Kidney glomerular epithelial cell (primary cell): ENCODE results near the gene GPR137C.

Source experiments
- DNase-seq: peaks from one replicate; lab custom pipeline; 2025; lab: John Stamatoyannopoulos, UW

Gene GPR137C, protein sequence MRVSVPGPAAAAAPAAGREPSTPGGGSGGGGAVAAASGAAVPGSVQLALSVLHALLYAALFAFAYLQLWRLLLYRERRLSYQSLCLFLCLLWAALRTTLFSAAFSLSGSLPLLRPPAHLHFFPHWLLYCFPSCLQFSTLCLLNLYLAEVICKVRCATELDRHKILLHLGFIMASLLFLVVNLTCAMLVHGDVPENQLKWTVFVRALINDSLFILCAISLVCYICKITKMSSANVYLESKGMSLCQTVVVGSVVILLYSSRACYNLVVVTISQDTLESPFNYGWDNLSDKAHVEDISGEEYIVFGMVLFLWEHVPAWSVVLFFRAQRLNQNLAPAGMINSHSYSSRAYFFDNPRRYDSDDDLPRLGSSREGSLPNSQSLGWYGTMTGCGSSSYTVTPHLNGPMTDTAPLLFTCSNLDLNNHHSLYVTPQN

DNA sequence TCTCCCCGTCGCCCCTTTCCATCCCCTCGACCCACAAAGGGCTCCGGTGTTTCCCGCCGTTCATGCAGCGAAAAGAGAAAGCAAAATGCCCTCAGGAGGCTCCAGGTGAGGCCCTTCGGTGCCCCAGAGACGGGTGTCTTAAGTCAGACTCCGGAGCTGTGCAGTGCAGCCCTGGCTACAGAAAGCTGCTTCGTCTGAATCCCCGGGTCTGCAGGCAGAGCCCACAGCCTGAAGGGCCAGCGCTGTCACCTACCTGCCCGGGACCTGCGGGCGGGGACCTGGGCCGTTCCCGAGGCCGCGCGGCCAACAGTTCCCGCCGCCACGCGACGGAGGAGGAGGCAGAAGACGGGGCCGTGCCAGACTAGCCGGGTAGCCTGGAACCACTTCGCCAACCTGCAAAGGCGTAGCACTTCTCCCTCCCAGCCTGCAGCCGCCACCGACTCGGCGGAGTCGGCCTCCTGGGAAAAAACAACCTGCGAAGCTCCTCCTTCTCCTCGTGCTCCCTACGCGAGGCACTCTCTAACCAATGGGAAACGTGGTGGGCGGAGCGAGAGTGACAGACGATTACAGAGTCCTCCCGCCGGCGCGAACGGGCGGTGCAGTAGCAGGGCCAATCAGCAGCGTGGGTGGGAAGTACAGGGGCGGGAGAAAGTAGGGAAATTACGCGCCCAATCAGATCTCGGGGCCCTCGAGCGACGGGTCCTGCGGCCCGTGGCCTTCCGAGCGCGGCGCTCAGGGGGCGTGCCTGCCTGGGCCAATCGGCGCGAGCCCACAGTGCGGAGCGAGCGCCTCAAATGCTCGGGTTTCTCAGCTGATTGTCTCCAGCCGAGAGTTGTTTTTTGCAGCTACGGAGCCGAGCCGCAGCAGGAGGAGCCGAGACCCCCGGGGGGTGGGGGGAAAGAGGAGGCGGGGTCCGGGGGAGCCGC is at the start of gene GPR137C, which contains the start of gene TXNDC16:
GPR137C (plus strand) TSS at position 774 of the 926 bp plus-strand sequence. CDS start 312 bp downstream, outside the sequence.
TXNDC16 (minus strand) TSS at position 443 of the 926 bp plus-strand sequence. CDS start 8,948 bp downstream, outside the sequence.
- DNase-seq, result peak; percentile 99

DNA sequence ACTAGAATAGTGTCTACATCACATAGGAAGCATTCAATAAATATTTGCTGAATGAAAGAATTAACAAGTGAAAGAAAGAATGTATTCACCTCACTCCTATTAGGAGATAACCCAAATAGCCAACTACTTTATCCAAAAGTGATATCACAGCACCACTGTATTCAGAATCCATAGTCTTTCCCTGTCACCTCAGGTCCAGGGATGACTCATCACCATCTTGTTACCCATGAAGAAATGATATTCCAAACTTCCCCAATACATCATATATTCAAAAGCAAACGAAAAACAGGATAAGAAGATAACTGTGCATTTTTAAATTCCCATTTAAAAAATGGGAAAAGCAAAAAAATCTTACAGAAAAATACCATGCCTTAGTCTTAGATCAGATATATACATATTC is 39.4 kb upstream of the GPR137C start:
- no peak for DNase-seq

DNA sequence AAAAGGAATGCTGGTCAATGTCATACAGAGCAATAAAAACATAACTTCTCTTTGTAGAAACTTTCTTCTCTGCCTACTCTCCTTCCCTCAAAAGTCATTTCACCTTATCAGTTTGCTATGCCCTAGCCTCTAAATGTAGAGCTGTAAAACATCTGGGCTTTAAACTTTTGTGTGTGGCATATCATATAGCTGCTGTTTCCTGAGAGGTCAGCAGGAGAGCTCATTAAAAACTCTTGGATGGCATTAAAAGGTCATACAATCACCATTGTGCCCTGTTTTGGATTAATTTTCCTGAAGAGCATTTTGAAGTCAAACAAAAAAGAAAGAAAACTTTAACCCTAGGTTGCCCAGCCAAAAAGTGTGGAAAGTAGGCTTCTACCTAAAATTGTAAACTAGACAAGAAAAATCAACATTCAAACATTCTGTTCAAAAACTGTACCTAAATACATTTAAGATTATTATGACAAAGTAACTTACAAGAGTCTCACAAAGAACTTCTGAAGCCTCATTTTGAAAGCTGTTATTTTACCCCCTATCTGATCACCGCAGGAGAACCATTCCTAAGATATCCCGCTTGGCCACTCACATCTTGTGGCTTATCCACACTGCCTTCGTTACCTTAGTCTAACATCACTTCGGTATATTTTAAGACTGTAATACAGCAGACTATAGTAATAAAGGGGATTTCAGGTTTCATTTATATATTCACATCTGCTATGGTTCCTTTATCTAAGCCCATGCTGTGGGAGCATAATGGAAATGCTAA is 38.4 kb upstream of the GPR137C start:
- no peak for DNase-seq

DNA sequence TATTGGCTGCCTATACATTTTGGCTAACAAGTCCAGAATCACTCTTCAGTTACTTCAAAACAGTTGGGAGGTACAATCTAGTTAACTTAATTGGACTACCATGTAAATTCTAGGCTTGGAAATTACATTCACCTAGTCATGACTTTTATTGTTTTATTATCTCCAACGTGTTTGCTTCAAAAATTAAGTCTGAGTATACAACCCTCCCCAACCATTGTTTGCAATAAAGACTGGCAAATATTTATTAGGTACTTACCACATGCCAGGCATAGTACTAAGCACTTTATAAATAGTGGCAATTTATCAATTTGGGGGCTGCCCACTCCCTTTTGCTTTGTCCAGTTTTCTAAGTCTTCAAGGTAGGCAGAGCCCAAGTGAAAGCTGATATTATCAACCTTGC is 30.6 kb upstream of the GPR137C start:
- no peak for DNase-seq

DNA sequence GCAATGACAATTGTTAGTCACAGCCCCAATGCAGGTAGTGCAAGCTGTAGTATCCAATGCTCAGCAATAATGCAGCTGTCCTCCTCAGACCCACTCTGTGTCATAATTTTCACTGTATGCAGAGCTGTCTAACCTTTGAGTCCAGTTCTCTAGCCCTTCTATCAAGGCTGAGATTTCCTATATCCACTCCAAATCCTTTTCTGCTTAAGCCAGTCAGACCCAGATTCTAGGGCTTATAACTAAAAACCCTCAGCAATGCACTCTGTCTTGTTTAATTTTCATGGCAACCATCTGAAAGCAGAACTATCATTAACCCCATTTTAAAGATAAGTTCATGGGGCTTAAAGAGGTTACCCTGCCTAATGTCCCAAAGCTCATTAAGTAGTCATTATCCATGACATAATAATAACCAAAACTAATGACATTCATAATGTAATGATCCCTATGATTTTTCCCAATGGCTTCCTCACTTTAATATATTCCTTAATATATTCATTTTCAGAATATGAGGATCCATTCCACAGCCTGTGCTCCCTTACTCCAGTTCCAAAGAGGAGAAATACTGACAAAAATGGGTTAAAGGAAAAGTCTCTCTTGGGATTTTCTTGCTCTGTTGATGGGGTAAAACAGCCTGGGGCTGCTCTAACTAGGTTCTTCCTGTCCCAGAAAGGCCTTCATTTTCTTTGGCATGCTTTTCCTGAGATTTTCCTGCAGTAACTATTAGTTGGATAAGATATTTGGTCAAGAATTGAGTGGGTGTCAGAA is 29.9 kb upstream of the GPR137C start:
- no peak for DNase-seq

DNA sequence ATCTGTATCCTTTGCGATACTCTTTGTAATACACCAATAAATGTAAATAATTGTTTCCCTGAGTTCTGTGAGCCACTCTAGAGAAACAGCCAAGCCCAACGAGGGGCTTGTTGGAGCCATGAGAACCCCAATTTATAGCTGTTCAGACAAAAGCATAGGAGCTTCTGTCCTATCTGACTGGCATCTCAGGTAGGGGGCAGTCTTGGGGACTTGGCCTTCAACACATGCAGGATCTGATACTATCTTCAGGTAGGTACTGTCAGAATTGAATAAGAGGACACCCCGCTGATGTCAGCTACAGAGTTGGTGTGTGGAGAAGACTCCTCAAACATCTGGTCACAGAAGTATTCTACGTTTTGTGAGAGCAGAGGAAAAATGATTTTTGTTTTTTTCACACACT is 25.6 kb upstream of the GPR137C start:
- DNase-seq, result no peak

DNA sequence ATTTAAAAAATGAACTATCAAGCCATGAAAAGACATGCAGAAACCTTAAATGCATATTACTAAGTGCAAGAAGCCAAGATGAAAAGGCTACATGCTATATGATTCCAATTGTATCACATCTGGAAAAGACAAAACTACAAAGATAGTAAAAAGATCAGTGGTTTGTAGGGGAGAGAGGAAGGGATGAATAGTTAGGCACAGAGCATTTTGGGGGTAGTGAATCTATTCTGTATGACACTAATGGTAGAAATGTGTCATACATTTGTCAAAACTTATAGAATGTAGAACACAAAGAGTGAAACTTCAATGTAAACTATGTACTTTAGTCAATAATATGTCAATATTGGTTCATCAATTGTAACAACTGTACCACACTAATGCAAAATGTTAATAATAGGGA is 21.2 kb upstream of the GPR137C start:
- no peak for DNase-seq

DNA sequence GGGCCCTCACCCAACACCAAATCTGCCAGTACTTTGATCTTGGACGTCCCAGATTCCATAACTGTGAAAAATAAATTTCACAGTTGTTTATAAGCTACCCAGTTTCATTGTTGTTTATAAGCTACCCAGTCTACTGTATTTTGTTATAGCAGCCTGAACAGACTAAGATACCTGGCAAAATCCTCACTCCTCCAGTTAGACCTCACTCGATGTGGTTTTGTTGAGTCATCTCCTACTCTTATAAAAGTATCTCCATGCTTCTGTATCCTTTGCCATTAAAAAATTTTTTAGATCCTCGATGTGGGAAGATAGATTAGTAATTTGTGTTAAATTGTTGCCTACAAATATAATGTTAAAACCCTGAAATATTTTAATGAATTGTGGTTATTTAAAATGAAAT is 16.4 kb upstream of the GPR137C start:
- no peak for DNase-seq

DNA sequence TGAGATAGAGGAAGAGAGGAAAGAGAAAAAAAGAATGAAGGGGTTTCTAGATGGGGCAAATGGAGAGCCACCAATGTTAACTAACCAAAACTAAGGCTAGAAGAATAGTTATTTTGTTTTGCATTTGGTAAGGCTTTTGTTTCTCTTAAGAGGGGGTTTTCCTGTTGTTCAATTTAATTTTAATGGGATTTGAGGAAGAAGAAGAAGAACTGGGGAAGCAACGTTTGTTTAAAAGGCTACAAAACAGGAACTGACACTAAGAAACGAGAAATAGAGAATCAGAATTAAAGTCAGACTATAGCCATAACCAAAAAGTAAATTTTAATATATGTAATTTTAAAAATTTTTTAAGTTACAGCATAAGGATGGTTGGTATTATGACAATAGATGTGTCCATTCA is 14.0 kb upstream of the GPR137C start:
- DNase-seq, result no peak

DNA sequence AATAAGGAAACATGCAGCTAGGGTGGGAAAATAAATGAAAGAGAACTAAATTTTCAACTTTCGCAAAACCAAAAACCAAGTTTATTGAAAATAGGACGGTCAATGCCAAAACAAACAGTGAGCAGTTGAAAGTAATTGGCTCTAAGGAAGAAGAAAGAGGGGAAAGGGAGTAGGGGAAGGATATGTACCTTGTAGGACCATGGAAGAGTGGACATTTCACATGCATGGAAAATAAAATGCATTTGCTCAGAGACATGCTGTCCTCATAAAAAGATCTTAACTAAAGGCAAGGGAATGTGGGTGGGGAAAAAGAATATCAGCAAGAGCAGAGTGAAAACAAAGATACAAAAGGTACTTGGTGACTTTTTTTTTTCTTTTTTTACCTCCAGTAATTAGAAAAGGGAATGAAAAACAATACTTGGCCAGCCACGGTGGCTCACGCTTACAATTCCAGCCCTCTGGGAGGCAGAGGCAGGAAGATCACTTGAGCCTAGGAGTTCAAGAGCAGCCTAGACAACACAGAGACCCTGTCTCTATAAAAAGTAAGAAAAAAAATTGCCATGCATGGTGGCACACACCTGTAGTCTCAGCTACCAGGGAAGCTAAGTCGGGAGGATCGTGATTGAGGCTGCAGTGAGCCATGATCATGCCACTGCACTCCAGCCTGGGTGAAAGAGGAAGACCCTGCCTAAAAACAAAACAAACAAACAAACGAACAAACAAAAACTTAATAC is 6.9 kb upstream of the GPR137C start:
- DNase-seq, result no peak

DNA sequence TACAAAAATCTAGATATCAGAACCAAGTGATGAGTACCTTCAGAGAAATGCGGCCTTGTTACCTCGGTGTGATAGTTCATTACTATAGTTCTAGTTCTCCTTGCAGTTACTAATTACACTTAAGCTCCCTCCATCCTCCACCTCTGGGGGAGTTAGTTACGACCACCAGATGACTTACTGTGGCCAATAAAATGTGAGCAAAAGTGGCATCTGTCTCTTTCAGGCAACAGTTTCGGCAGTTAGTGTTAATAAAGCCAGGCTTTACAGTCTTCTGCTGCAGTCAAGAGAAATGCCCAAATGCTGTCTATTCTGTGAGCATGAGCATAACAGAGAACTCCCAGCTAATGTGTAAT is 6.3 kb upstream of the GPR137C start:
- no peak for DNase-seq

DNA sequence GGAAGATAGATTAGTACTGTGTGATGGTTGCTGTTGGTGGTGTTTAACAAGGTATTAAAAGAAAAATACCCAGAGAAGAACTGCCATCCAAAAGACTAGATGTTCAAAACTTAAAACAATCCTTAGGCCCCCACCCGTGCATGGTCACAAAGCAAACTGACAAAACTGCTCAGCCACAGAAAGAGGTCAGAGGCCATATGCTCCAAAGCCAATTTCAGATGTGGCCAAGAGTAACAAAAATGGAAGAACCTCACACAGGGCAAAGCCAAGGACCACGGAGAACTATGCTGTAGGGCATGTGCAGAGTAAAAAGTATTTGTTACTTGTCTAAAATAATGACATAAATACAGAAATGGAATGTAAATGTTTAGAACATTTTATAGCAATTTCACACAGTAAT is 5.6 kb upstream of the GPR137C start:
- no peak for DNase-seq

DNA sequence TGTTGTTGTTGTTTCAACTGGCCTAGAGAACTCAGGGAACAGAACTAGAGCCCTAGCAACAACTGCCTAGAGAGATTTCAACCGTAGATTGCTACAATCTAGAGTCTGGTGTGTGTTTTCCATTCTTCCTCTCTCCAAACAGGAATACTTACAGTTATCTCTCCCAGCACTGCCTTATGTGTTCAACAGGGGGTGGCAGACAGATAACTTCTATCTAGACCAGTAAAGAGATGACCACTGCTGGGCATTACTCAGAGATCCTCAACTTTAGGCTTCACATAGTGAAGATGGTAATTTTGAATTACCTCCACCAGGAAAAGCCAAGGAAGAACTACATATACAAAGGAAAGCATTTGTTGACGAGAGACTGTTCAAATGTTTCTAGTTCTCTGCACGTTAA is 5.1 kb upstream of the GPR137C start:
- DNase-seq, result no peak

DNA sequence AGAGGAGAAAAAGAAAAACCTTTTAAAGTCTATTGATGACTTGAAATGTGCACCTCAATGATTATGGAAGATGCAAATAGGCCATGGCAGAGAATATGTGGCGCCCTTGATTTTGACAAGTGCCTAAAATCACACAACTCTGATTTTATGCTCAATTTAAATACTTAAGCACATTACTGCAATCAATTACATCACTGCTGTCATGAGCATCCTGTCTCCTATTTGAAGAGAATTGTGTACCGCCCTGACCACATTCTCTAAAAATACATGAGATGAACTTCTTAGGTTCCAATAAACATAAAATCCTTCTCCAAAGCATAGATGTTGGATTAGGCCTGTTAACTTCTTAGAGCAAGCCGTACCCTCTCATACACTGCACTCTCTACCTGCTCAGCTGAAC is 2.0 kb upstream of the GPR137C start:
- no peak for DNase-seq

DNA sequence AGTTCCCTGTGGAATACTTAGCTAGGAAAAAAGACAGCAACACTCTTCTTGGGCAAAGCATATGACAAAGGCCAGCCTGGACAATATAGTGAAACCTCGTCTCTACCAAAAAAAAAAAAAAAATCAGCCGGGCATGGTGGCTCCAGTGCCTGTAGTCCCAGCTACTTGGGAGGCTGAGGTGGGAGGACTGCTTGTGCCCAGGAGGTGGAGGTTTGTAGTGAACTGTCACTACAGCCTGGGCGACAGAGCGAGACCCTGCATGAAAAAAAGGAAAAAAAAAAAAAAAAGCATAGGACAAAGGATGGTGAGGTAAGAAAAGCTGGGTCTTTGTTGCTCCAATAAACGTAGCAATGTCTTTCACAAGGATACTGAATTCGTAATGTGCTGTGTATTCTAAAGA is 1.4 kb upstream of the GPR137C start:
- no peak for DNase-seq

DNA sequence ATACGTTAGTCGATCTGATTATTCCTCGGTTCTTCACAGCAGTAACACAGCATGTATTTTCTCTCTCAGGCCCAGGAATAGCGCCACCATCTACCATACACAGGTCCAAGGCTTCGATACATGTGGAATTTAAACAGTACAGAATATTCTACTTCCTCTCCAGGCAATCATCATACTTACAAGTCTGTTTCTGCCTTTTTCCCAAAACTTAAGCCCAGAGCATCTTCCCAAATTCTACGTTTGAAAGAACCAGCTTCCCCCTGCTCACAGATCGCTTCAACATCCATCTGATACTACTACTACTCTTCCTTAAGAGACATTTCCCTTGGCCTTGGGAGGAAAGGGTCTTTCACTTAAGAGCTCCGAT is 957 bp upstream of the GPR137C start:
- peak; percentile 24 for DNase-seq

DNA sequence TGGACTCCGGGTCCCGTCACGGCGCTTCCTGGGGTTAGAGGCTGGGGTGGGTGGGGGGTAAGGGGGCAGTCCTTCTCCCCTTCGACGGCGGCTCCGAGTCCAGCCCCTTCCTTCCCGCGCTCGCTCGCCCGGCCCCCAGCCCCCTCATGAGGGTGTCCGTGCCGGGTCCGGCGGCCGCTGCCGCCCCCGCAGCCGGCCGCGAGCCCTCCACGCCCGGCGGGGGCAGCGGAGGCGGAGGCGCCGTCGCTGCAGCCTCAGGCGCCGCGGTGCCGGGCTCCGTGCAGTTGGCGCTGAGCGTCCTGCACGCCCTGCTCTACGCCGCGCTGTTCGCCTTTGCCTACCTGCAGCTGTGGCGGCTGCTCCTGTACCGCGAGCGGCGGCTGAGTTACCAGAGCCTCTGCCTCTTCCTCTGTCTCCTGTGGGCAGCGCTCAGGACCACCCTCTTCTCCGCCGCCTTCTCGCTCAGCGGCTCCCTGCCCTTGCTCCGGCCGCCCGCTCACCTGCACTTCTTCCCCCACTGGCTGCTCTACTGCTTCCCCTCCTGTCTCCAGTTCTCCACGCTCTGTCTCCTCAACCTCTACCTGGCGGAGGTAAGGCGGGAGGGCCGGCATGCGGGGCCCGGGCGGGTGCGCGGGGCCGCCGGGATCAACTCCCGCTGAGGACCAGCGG is 500 bp downstream of the GPR137C start:
- no peak for DNase-seq

DNA sequence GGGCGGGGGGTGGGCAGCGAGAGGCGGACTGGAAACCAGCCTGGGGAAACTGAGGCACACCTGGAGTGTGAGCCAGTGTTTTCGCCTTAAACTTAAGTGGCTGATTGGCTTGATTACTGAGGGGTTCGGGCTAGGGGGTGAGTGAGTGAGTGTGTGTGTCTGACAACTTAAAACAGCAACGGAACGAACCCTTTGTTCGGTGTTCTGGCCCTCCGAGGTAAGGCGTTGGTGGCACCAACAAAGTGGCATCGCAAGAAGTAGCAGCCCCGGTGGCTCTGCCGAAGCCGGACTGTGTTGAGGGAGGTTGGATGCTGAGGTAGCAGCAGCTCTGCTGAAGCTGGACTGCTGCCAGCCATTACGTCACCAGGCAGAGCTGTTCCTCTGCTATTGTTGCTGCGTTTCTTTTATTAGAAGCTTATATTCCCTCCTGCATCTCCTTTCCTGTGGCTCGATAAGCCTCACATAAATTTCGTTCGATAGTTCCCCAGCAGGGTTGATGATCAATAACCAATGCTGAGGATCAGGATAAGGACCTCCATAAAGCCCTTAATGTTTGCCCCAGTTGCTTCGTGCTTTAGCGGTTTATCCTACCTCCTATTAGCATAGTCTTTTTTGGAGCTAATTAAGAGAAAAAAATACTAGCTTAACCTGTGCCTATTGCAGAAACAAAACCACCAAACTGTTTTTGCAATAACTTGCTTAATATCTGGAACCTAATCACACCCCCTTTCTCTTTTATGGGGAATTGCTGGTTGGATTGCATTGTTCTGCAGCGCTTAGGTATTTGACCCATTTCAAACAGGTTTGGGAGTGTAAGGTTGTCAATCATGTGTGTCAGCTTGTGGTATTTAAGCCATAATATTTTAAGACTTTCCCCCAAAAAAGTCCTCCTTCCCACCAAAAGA is 1.3 kb downstream of the GPR137C start:
- peak; percentile 55 for DNase-seq

DNA sequence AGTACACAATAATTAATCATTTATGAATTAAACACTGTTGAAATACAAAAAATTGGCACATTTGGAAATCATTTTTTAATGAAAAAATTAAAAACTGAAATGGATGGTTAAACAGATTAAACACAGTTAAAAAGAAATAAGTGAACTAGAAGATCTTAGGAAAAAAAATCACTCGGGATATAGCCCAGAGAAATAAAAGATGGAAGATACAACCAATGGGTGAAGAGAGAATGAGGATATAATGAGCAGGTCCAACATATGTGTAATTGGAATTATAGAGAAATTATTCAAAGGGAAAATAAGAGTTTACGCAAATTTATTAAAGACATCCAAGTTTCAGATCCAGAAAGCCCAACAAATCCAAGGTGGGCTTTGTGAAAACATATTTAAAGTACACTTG is 6.1 kb downstream of the GPR137C start:
- no peak for DNase-seq
